ENCODE results near the gene PTBP3. TPM values are rescaled to one million over a fixed set of nuclear protein-coding genes. Genes with fewer than 3 reads are reported as not detected.

The PTBP3 gene
- total and polyA plus RNA-seq, 2 of the 4 experiments (the other 2 are of a cell fraction), result 8.6 to 15.6 TPM

DNA sequence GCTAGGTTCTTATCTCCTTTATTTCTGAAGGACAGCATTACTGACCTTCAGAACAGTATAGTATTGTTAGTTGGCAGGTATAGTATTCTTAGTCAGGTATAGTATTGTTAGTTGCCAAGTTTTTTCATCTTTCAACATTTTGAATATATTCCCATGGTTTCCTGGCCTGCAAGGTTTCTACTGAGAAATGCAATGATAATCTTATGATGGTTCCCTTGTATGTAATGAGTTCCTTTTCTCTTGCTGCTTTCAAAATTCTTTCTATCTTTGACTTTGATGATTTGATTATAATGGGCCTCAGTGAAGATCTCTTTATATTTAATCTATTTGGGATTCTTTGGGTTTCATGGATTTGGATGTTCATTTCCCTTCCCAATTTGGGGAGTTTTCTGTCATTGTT is 34.0 kb upstream of the PTBP3 start:
- Histone ChIP-seq H3K23ac (ENCODE audit: low read depth, low read length) (no peak overlapping the region), H3K36me3 (ENCODE audit: control insufficient read depth, insufficient read depth, low read length) (no peaks in the 10 kb centered on the region), H3K18ac (ENCODE audit: low read depth, low read length) (no peak overlapping the region), H2BK20ac (ENCODE audit: low read depth, low read length) (no peak overlapping the region), H4K91ac (ENCODE audit: insufficient read depth, low read depth, low read length) (no peak overlapping the region), H2AK5ac (ENCODE audit: low read depth, low read length) (no peak overlapping the region), H2AK9ac (replicated peaks; ENCODE audit: low read depth, low read length, poor library complexity) (no peak overlapping the region), H4K5ac (ENCODE audit: low read depth, low read length) (no peak overlapping the region), H2AFZ (replicated peaks; ENCODE audit: low read length, poor library complexity) (no peak overlapping the region), H3K27me3 (ENCODE audit: control insufficient read depth, insufficient read depth, low read length) (no peaks in the 10 kb centered on the region), H2BK5ac (ENCODE audit: low read depth, low read length, poor library complexity, severe bottlenecking) (no peak overlapping the region), H3K56ac (ENCODE audit: extremely low read depth, insufficient read depth, low read length) (no peak overlapping the region), H4K20me1 (ENCODE audit: insufficient read depth, low read length) (no peaks in the 10 kb centered on the region), H3K79me1 (ENCODE audit: low read depth in 1 of 2, low read length in 2 of 2) (no peaks in the 10 kb centered on the region), H3K4me1 (ENCODE audit: control insufficient read depth, insufficient read depth, low read length) (no peaks in the 10 kb centered on the region), H3K9me3 (ENCODE audit: control insufficient read depth, insufficient read depth, low read length) (no peaks in the 10 kb centered on the region; the same call in 1 of the 2 replicates), H2BK15ac (ENCODE audit: low read depth, low read length) (no peak overlapping the region), H3K14ac (replicated peaks; ENCODE audit: low read depth, low read length) (no peak overlapping the region), H3K27ac (ENCODE audit: insufficient read depth, low read length) (no peak overlapping the region), H2BK120ac (ENCODE audit: low read depth, low read length) (no peak overlapping the region), H3K9ac (ENCODE audit: low read depth, low read length) (no peak overlapping the region), H3K4me3 (ENCODE audit: insufficient read depth, low read depth, low read length) (no peak overlapping the region), H4K8ac (ENCODE audit: low read depth in 2 of 2, low read length in 2 of 2) (no peak overlapping the region), H3K9me1 (ENCODE audit: insufficient read depth, low read length) (no peaks in the 10 kb centered on the region), H3K4me2 (ENCODE audit: low read depth, low read length) (no peak overlapping the region), H3K4ac (ENCODE audit: low read depth, low read length) (no peak overlapping the region)
- DNase-seq (no peak), ATAC-seq (ENCODE audit: low read depth) (no peak)
- dilution Hi-C loops (cut with HindIII; ENCODE audit: low sequenced_read_pairs, unreplicated experiment) (no loop called here), intact Hi-C loops (cut with micrococcal nuclease) (no loop called here), in situ Hi-C loops (cut with MboI; ENCODE audit: low sequenced_read_pairs) (no loop called here)
- no peak for TF ChIP-seq MAFK (IDR thresholded peaks at IDR 0.05; ENCODE audit: low read depth, low read length)
- no peak for TF ChIP-seq SMC3 (IDR thresholded peaks at IDR 0.05; ENCODE audit: low read depth, low read length)
- TF ChIP-seq MXI1 (IDR thresholded peaks at IDR 0.05; ENCODE audit: borderline replicate concordance, low read depth, low read length), result no peak
- no peak for TF ChIP-seq RCOR1 (IDR thresholded peaks at IDR 0.05; ENCODE audit: insufficient replicate concordance, low read length)
- no peak for TF ChIP-seq CHD1 (IDR thresholded peaks at IDR 0.05; ENCODE audit: low read depth, low read length)
- TF ChIP-seq, protein P1, sequence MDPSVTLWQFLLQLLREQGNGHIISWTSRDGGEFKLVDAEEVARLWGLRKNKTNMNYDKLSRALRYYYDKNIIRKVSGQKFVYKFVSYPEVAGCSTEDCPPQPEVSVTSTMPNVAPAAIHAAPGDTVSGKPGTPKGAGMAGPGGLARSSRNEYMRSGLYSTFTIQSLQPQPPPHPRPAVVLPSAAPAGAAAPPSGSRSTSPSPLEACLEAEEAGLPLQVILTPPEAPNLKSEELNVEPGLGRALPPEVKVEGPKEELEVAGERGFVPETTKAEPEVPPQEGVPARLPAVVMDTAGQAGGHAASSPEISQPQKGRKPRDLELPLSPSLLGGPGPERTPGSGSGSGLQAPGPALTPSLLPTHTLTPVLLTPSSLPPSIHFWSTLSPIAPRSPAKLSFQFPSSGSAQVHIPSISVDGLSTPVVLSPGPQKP (IDR thresholded peaks at IDR 0.05; ENCODE audit: borderline replicate concordance, low read depth, low read length), result no peak
- no peak for TF ChIP-seq RAD21 (IDR thresholded peaks at IDR 0.05; ENCODE audit: low read length)
- no peak for TF ChIP-seq CEBPB (IDR thresholded peaks at IDR 0.05; ENCODE audit: low read depth, low read length)
- TF ChIP-seq RFX5 (IDR thresholded peaks at IDR 0.05; ENCODE audit: low read depth, low read length), result no peak
- CTCF ChIA-PET, result interaction anchor here (0.7 to 1.1 kb wide), 2 partner anchors 281 to 361 kb away, joined by 3 read pairs; no protein-coding TSS in a partner anchor
- POLR2A ChIA-PET (ENCODE audit: unreplicated experiment), result no interaction called here
- BruUV-seq (replicated peaks), result no TSS peak

All from IMR-90 (cell line).